ENCODE data around the gene GDPGP1. TPM values are rescaled to one million over a fixed set of nuclear protein-coding genes. Genes with fewer than 3 reads are reported as not detected.

GDPGP1 gene
- total RNA-seq, 4 donors from 2014 or later: 4.7 to 8.4 (median 5.5) TPM

DNA sequence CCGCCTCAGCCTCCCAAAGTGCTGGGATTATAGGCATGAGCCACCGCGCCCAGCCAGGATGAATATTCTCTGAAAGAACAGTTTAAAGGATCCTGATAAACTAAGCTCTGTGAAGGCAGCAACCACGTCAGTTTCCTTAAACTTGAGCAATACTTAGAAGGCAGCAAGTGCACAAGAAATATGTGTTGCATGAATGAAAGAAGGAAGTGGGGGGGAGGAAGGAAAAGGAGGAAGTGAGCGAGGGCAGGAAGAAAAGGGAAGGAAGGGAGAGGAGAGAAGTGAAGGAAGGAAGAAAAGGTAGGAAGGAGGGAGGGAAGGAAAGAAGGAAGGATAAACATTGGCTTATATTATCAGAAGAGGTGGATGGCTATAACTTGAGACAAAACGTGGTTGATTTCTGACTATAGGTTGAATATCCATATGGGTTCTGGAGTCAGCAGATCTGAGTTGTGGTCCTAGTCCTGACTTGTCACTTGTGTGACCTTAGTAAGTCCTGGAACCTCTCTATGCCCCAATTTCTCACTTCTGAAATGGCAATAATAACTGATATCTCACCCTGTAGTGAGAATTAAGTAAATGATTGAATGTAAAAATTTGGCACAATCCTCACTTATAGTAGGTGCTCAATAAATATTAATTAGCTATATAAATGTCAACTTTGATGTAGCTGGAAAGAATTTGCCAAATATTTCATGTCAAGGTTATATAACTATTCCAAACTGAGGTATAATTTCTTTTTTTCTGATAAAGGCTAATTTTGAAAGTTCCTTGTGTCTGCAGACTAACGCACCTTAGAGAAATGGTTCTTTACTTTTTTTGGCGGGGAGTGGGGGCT, 44.9 kb upstream of the GDPGP1 start:
- peaks cover 0 to 3% (median 0%) of the 10 kb centered on the region in 3 donors for H3K36me3 ChIP-seq
- H3K27ac ChIP-seq: peak overlapping the region; percentile 92 to 99 (median 97)
- WGBS, 2 donors: 40 to 41% methylated on average over 7 to 8 of the region's 8 CpGs
- TF ChIP-seq, protein P1, sequence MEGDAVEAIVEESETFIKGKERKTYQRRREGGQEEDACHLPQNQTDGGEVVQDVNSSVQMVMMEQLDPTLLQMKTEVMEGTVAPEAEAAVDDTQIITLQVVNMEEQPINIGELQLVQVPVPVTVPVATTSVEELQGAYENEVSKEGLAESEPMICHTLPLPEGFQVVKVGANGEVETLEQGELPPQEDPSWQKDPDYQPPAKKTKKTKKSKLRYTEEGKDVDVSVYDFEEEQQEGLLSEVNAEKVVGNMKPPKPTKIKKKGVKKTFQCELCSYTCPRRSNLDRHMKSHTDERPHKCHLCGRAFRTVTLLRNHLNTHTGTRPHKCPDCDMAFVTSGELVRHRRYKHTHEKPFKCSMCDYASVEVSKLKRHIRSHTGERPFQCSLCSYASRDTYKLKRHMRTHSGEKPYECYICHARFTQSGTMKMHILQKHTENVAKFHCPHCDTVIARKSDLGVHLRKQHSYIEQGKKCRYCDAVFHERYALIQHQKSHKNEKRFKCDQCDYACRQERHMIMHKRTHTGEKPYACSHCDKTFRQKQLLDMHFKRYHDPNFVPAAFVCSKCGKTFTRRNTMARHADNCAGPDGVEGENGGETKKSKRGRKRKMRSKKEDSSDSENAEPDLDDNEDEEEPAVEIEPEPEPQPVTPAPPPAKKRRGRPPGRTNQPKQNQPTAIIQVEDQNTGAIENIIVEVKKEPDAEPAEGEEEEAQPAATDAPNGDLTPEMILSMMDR (IDR thresholded peaks at IDR 0.05): no peak
- no peak for TF ChIP-seq POLR2A (IDR thresholded peaks at IDR 0.05)
- peaks cover 49 to 100% (median 82%) of the 10 kb centered on the region in 3 donors for H3K4me1 ChIP-seq
- DNase-seq: no peak
- no peak overlapping the region for H3K4me3 ChIP-seq
- no peaks in the 10 kb centered on the region for H3K9me3 ChIP-seq
- intact Hi-C loops (cut with DNase I): no loop called here
- H3K27me3 ChIP-seq: peaks cover 0 to 6% (median 0%) of the 10 kb centered on the region in 4 donors

DNA sequence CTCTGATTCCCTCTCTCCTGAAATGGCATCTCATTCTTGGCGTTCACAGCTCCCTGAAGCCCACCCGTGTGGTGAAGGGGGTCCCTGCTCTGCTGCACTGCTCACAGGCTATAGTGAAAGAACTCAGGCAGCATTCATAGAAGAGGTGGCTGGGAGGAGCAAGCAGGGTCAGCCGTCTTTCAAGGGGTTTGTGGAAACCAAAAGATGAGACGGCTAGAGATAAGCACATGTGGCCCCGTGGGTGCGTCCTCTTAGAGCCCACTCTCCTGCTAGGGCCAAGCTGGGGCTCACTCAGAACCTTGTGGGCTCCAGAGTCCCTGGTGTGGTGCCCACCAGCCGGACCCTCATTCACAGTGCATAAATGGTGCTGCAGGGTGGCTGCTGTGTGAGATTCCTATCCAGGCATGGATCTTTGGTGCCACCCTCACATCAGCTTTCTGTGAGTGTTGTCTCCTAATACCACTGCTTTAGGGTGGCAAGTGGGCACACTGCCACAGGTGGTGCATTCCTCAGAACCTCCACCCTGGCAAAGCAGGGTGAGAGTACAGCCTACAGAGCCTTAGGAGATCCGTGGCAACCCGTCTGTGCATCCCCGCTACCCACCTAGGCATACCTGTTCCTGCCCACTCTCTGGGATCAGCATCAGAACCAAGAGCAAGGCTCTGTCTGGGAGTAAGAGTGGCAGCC, 44.1 kb upstream of the GDPGP1 start:
- 39 to 53% methylated on average over 7 to 9 of the region's 10 CpGs for WGBS, 2 donors
- Histone ChIP-seq H3K9me3 (no peaks in the 10 kb centered on the region), H3K4me1 (peaks cover 49 to 100% (median 78%) of the 10 kb centered on the region in 3 donors), H3K4me3 (peak overlapping the region in 3 of 4 donors; percentile 5 to 23 (median 16)), H3K27ac (peak overlapping the region; percentile 92 to 99 (median 97)), H3K27me3 (peaks cover 0 to under 1% (median 0%) of the 10 kb centered on the region in 4 donors), H3K36me3 (peaks cover 0 to 5% (median 0%) of the 10 kb centered on the region in 3 donors)
- no peak for DNase-seq
- TF ChIP-seq, protein P1 (IDR thresholded peaks at IDR 0.05): no peak
- TF ChIP-seq POLR2A (IDR thresholded peaks at IDR 0.05): no peak
- intact Hi-C loops (cut with DNase I): no loop called here

DNA sequence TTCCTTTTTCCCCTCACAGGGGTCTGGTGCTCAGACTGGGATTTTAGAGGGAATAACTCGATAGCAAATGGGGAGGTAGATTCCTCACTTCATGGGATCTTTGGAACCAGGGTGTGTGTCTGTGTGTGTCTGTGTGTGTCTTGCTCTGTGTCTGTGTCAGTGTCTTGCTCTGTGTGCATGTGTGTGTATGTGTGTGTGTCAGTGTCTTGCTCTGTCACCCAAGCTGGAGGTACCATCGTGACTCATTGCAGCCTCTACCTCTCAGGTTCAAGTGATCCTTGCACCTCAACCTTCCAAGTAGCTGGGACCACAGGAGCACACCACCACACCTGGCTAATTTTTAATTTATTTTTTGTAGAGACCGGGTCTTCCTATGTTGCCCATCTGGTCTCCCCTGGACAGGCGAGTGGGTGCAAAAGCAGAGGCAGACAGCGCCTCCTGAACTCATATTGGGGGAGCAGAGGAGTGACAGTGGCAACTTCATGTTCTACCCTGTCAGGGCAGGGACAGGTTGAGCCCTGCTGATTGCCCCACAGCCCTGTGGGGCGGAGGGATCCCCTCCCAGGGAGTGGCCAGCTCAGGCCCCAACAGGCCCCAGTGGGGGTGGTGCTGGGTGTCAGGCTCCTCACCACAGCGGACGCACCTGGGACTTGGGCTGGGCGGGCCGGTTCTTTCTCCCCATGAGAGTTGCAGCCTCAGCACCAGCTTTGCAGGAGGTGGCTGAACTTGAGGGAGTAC, 43.2 kb upstream of the GDPGP1 start:
- TF ChIP-seq, protein P1 (IDR thresholded peaks at IDR 0.05): no peak
- TF ChIP-seq POLR2A (IDR thresholded peaks at IDR 0.05): peak in 1 of 4 donors; percentile 30
- no peaks in the 10 kb centered on the region for H3K9me3 ChIP-seq
- 18 to 52% methylated on average over 3 to 6 of the region's 10 CpGs for WGBS, 2 donors
- DNase-seq: no peak
- intact Hi-C loops (cut with DNase I): no loop called here
- H3K27me3 ChIP-seq: no peaks in the 10 kb centered on the region
- peak overlapping the region in 3 of 4 donors; percentile 5 to 30 (median 13) for H3K4me3 ChIP-seq
- H3K27ac ChIP-seq: peak overlapping the region; percentile 92 to 99 (median 97)
- peaks cover 49 to 100% (median 78%) of the 10 kb centered on the region in 3 donors for H3K4me1 ChIP-seq
- H3K36me3 ChIP-seq: peaks cover 0 to 14% (median 0%) of the 10 kb centered on the region in 3 donors

DNA sequence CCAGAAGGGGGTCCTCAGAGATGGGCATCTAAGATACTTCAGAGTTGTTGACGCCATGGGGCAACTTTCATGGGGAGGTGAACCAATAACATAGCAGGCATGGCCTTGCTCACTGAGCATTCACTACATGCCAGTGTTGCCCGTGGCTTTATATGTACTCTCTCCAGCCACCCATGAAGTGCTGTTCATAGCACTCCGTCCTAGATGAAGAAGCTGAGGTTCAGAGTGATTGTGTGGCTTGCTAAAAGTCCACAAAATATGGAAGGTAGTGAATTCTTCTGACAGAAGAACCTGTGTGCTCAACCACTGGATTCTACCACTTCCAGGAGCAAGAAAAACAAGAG, 42.7 kb upstream of the GDPGP1 start:
- intact Hi-C loops (cut with DNase I): no loop called here
- Histone ChIP-seq H3K36me3 (peaks cover 0 to 18% (median 0%) of the 10 kb centered on the region in 3 donors), H3K27ac (peak overlapping the region; percentile 92 to 99 (median 97)), H3K27me3 (no peaks in the 10 kb centered on the region), H3K4me1 (peaks cover 49 to 96% (median 73%) of the 10 kb centered on the region in 3 donors), H3K9me3 (no peaks in the 10 kb centered on the region), H3K4me3 (peak overlapping the region in 2 of 4 donors; percentile 13 to 30)
- TF ChIP-seq, protein P1 (IDR thresholded peaks at IDR 0.05): no peak
- no peak for TF ChIP-seq POLR2A (IDR thresholded peaks at IDR 0.05)
- 8 to 40% methylated on average over 2 to 3 of the region's 3 CpGs for WGBS, 2 donors
- DNase-seq: no peak
